ENCODE results near the gene RNASEH2A.
"Not testable (repeated sequence)": the region's sequence is repeated elsewhere in the genome, so short reads cannot be mapped to it uniquely, and the experiment has no call there.

Gene RNASEH2A

GRCh38 chr19:12793290-12794195, 12.8 kb upstream of the RNASEH2A start:
- peak; percentile 92 for DNase-seq (ENCODE audit: low read depth in 2 of 2)

GRCh38 chr19:12794196-12794941, 12.0 kb upstream of the RNASEH2A start:
- DNase-seq (ENCODE audit: low read depth in 2 of 2): no peak

- no peak for DNase-seq (ENCODE audit: low read depth in 2 of 2)
These were observed 11.4 kb upstream of the RNASEH2A start for GRCh38 chr19:12794971-12795381.

- DNase-seq (ENCODE audit: low read depth in 2 of 2): peak in 1 of 2 donors; percentile 56
These were observed 10.0 kb upstream of the RNASEH2A start for GRCh38 chr19:12796146-12797071.

- no peak for DNase-seq (ENCODE audit: low read depth in 2 of 2)
These were observed 9.2 kb upstream of the RNASEH2A start for GRCh38 chr19:12797141-12797587.

GRCh38 chr19:12797607-12798006, 8.8 kb upstream of the RNASEH2A start:
- DNase-seq (ENCODE audit: low read depth in 2 of 2): not testable (repeated sequence)

- DNase-seq (ENCODE audit: low read depth in 2 of 2): no peak
These were observed 6.5 kb upstream of the RNASEH2A start for GRCh38 chr19:12799742-12800465.

GRCh38 chr19:12800466-12800770, 6.0 kb upstream of the RNASEH2A start:
- no peak for DNase-seq (ENCODE audit: low read depth in 2 of 2)

GRCh38 chr19:12800923-12801465, 5.4 kb upstream of the RNASEH2A start:
- no peak for DNase-seq (ENCODE audit: low read depth in 2 of 2)

GRCh38 chr19:12801466-12802266, 4.7 kb upstream of the RNASEH2A start, which contains the start of the genes PRDX2 and THSD8:
Gene PRDX2 (minus strand): TSS chr19:12801800. CDS start chr19:12801261, 539 bp downstream.
Gene THSD8 (plus strand): TSS chr19:12802069. CDS start chr19:12802072, 3 bp downstream.
- peak in 1 of 2 donors; percentile 48 for DNase-seq (ENCODE audit: low read depth in 2 of 2)

GRCh38 chr19:12802267-12803106, 3.9 kb upstream of the RNASEH2A start:
- DNase-seq (ENCODE audit: low read depth in 2 of 2): no peak

GRCh38 chr19:12804051-12804450, 2.3 kb upstream of the RNASEH2A start:
- DNase-seq (ENCODE audit: low read depth in 2 of 2): no peak

- no peak for DNase-seq (ENCODE audit: low read depth in 2 of 2)
These were observed 8.7 kb downstream of the RNASEH2A start for GRCh38 chr19:12815088-12815487.

- not testable (repeated sequence) for DNase-seq (ENCODE audit: low read depth in 2 of 2)
These were observed 10.8 kb downstream of the RNASEH2A start for GRCh38 chr19:12817188-12817587.

GRCh38 chr19:12817810-12818209, 11.4 kb downstream of the RNASEH2A start:
- not testable (repeated sequence) for DNase-seq (ENCODE audit: low read depth in 2 of 2)

GRCh38 chr19:12821761-12822160, 15.4 kb downstream of the RNASEH2A start:
- no peak for DNase-seq (ENCODE audit: low read depth in 2 of 2)

- no peak for DNase-seq (ENCODE audit: low read depth in 2 of 2)
These were observed 19.1 kb downstream of the RNASEH2A start for GRCh38 chr19:12825254-12826131.

- DNase-seq (ENCODE audit: low read depth in 2 of 2): no peak
These were observed 22.1 kb downstream of the RNASEH2A start for GRCh38 chr19:12828494-12828893.

Data from stimulated activated CD4-positive, alpha-beta T cell treated with anti-CD3 and anti-CD28 coated beads, Interleukin-1b, Interleukin-23, amount 100 ng/mL, for 1 hour (primary cell).